ENCODE results near the gene CIDEC. TPM values are rescaled to one million over a fixed set of nuclear protein-coding genes. Genes with fewer than 3 reads are reported as not detected.

The CIDEC gene
- total and polyA plus RNA-seq, 2 of the 13 experiments (the other 11 are each of a cell fraction or from before 2014, with no cell fraction given), result 2.5 to 10.4 TPM

- TF ChIP-seq PAXIP1 (CRISPR knock-in tag; conservative IDR thresholded peaks at IDR 0.05), result peak; percentile 44; the same call in 1 of the 2 replicates
- TF ChIP-seq ZNF335 (CRISPR knock-in tag; IDR thresholded peaks at IDR 0.05), result peak; percentile 50; the same call in 1 of the 2 replicates
- TF ChIP-seq, protein P1, sequence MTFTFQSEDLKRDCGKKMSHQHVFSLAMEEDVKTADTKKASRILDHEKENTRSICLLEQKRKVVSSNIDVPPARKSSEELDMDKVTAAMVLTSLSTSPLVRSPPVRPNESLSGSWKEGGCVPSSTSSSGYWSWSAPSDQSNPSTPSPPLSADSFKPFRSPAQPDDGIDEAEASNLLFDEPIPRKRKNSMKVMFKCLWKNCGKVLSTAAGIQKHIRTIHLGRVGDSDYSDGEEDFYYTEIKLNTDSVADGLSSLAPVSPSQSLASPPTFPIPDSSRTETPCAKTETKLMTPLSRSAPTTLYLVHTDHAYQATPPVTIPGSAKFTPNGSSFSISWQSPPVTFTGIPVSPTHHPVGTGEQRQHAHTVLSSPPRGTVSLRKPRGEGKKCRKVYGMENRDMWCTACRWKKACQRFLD (CRISPR knock-in tag; IDR thresholded peaks at IDR 0.05; ENCODE audit: borderline replicate concordance), result 0 out of 2 replicates have a peak, but pooled peaks have one; percentile 15
- peak; percentile 34; the same call in 1 of the 2 replicates for TF ChIP-seq CREB1 (IDR thresholded peaks at IDR 0.05)
- TF ChIP-seq CREB1 (CRISPR knock-in tag; IDR thresholded peaks at IDR 0.05), result peak; percentile 32; the same call in 1 of the 2 replicates
- TF ChIP-seq ZNF883 (CRISPR knock-in tag; IDR thresholded peaks at IDR 0.05; ENCODE audit: not compliant biosample characterization), result peak; percentile 85
- no peak for TF ChIP-seq ZSCAN12 (CRISPR knock-in tag; IDR thresholded peaks at IDR 0.05)
- peak; percentile 71; the same call in 1 of the 2 replicates for TF ChIP-seq ZNF780A (CRISPR knock-in tag; IDR thresholded peaks at IDR 0.05)
- peak; percentile 37 for TF ChIP-seq HNRNPLL (IDR thresholded peaks at IDR 0.05; ENCODE audit: low read depth, low read length, poor library complexity, severe bottlenecking)
- TF ChIP-seq, protein P2, sequence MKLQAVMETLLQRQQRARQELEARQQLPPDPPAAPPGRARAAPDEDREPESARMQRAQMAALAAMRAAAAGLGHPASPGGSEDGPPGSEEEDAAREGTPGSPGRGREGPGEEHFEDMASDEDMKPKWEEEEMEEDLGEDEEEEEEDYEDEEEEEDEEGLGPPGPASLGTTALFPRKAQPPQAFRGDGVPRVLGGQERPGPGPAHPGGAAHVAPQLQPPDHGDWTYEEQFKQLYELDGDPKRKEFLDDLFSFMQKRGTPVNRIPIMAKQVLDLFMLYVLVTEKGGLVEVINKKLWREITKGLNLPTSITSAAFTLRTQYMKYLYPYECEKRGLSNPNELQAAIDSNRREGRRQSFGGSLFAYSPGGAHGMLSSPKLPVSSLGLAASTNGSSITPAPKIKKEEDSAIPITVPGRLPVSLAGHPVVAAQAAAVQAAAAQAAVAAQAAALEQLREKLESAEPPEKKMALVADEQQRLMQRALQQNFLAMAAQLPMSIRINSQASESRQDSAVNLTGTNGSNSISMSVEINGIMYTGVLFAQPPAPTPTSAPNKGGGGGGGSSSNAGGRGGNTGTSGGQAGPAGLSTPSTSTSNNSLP (IDR thresholded peaks at IDR 0.05; ENCODE audit: low read depth, low read length), result no peak
- TF ChIP-seq, protein P3, sequence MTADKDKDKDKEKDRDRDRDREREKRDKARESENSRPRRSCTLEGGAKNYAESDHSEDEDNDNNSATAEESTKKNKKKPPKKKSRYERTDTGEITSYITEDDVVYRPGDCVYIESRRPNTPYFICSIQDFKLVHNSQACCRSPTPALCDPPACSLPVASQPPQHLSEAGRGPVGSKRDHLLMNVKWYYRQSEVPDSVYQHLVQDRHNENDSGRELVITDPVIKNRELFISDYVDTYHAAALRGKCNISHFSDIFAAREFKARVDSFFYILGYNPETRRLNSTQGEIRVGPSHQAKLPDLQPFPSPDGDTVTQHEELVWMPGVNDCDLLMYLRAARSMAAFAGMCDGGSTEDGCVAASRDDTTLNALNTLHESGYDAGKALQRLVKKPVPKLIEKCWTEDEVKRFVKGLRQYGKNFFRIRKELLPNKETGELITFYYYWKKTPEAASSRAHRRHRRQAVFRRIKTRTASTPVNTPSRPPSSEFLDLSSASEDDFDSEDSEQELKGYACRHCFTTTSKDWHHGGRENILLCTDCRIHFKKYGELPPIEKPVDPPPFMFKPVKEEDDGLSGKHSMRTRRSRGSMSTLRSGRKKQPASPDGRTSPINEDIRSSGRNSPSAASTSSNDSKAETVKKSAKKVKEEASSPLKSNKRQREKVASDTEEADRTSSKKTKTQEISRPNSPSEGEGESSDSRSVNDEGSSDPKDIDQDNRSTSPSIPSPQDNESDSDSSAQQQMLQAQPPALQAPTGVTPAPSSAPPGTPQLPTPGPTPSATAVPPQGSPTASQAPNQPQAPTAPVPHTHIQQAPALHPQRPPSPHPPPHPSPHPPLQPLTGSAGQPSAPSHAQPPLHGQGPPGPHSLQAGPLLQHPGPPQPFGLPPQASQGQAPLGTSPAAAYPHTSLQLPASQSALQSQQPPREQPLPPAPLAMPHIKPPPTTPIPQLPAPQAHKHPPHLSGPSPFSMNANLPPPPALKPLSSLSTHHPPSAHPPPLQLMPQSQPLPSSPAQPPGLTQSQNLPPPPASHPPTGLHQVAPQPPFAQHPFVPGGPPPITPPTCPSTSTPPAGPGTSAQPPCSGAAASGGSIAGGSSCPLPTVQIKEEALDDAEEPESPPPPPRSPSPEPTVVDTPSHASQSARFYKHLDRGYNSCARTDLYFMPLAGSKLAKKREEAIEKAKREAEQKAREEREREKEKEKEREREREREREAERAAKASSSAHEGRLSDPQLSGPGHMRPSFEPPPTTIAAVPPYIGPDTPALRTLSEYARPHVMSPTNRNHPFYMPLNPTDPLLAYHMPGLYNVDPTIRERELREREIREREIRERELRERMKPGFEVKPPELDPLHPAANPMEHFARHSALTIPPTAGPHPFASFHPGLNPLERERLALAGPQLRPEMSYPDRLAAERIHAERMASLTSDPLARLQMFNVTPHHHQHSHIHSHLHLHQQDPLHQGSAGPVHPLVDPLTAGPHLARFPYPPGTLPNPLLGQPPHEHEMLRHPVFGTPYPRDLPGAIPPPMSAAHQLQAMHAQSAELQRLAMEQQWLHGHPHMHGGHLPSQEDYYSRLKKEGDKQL (CRISPR knock-in tag; IDR thresholded peaks at IDR 0.05; ENCODE audit: low read depth), result 0 out of 2 replicates have a peak, but pooled peaks have one; percentile 27
- no peak for TF ChIP-seq NR2F2 (IDR thresholded peaks at IDR 0.05; ENCODE audit: borderline replicate concordance, low read depth)
- TF ChIP-seq KDM5B (CRISPR knock-in tag; IDR thresholded peaks at IDR 0.05; ENCODE audit: borderline replicate concordance), result peak; percentile 59; the same call in 1 of the 2 replicates
- TF ChIP-seq ZNF354B (CRISPR knock-in tag; IDR thresholded peaks at IDR 0.05), result no peak
- TF ChIP-seq POLR2AphosphoS5 (IDR thresholded peaks at IDR 0.05; ENCODE audit: low read depth, low read length), result peak; percentile 79
- no peak for TF ChIP-seq ZNF720 (CRISPR knock-in tag; IDR thresholded peaks at IDR 0.05)
- peak; percentile 62 for TF ChIP-seq GATA4 (IDR thresholded peaks at IDR 0.05; ENCODE audit: borderline replicate concordance, low read depth)
These were observed 36.2 kb downstream of the CIDEC start, which contains the start of gene RPUSD3 (continued) for GRCh38 chr3:9843715-9844438.

All from HepG2 (cell line).